ENCODE data around the gene RHOJ.
"Not testable (repeated sequence)": the region's sequence is repeated elsewhere in the genome, so short reads cannot be mapped to it uniquely, and the experiment has no call there.

RHOJ gene

DNA sequence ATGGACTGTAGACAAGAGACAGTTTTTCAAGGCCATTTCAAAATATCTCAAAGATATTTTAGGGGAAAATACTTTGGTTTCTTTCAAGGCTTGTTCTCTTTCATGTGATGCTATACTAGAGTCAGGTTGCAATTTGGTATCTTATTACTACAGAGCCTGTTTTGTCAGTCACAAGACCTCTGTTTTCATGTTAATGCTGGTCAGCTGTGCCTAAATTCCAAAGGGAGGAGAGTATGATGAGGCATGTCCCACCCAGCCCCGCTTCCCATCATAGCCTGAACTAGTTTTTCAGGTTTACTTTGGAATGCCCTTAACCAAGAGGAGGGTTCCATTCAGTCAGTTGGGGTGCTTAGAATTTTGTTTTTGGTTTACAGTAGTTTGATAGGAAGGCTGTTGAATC is 61.9 kb downstream of the RHOJ start:
- in situ Hi-C loops (cut with MboI; ENCODE audit: low sequenced_read_pairs): loop anchor here (25.0 kb wide), 1 partner anchor 1079 kb away; no protein-coding TSS in a partner anchor

DNA sequence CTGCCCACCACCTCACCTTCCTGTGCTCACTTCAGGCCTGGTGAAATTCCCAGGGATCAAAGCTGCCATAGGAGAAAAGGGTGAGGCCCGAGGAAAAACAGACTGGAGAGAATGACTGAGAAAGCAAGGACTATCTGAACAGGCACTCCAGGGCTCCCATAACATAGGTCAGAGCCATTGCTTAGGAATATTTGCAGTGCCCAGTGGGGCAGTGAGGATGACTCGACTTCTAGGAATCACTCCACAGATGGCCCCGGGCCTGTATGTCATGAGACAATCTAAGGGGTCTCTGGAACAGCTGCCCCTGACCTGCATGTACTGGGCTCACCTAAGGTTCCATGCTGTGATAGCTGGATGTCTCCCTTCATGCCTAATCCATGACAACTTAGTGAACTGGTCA is 62.9 kb downstream of the RHOJ start:
- in situ Hi-C loops (cut with MboI; ENCODE audit: low sequenced_read_pairs): loop anchor here (25.0 kb wide), 1 partner anchor 1080 kb away; no protein-coding TSS in a partner anchor

DNA sequence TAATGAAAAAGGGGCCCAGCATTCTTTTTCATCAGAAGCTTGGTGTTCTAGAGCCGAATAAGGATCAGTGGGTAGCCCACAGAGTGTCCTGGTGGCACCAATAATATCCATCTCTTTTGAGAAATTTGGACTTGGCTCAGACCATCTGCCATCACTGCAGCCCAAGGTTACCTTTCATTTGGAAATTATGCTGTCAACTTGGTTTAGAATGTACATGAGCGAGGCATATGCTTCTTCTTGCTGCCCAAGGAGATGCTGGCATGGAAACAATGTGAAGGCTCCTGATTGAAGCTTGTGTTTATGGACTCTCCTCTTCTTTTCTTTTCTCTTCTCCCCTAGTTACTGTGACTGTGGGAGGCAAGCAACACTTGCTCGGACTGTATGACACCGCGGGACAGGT is 64.5 kb downstream of the RHOJ start:
- in situ Hi-C loops (cut with MboI; ENCODE audit: low sequenced_read_pairs): loop anchor here (25.0 kb wide), 1 partner anchor 1081 kb away; no protein-coding TSS in a partner anchor

DNA sequence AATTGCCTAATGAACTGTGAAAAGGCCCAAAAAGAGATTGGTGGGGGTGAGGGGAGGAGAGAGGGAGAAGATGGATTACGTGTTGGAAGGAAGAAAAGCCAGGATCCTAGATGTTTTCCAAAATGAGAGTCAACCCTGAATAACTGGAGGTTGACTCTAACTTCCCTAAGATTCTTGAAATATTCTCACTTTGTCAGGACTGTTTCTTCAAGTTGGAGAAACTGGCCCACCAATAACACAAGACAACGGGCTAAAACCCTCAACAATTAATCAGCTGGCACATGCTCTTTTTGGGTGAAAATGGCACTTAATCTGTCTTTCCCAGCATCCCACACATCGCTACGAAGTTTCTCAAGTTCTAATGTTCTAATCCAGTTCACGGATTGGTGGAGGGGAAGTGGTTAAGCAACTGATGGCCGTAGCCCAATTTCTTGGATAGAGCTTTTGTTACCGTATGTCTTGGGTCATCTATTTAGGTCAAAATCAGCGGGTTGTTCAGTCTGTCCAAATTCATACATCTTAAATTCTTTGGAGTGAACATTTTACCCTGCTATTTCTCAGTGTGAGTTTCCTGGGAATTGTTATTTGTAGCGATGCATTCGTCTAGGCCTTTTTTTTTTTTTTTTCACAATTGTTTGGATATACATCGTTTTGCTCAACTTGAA is 65.5 kb downstream of the RHOJ start:
- in situ Hi-C loops (cut with MboI; ENCODE audit: low sequenced_read_pairs): loop anchor here (25.0 kb wide), 1 partner anchor 1082 kb away; no protein-coding TSS in a partner anchor

DNA sequence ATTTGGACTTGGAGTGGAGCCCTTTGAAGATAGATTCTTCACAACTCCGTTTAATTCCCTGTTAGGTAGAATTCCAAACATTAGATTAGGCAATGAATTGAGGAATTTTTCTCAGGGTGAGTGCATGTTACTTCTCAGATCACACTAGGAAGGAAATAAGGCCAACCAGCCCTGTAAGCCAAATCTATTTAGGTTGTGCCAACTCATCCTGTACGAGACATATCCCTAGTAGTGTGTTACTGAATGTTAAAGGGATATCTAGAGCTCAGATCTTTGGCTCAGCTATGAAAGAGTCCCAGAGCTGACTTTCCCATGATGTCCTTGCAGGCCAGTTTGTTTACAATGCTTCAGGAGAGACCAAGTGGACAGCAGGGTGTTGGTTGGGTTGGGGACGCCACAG is 68.9 kb downstream of the RHOJ start:
- in situ Hi-C loops (cut with MboI; ENCODE audit: low sequenced_read_pairs): loop anchor here (25.0 kb wide), 1 partner anchor 1086 kb away; no protein-coding TSS in a partner anchor

DNA sequence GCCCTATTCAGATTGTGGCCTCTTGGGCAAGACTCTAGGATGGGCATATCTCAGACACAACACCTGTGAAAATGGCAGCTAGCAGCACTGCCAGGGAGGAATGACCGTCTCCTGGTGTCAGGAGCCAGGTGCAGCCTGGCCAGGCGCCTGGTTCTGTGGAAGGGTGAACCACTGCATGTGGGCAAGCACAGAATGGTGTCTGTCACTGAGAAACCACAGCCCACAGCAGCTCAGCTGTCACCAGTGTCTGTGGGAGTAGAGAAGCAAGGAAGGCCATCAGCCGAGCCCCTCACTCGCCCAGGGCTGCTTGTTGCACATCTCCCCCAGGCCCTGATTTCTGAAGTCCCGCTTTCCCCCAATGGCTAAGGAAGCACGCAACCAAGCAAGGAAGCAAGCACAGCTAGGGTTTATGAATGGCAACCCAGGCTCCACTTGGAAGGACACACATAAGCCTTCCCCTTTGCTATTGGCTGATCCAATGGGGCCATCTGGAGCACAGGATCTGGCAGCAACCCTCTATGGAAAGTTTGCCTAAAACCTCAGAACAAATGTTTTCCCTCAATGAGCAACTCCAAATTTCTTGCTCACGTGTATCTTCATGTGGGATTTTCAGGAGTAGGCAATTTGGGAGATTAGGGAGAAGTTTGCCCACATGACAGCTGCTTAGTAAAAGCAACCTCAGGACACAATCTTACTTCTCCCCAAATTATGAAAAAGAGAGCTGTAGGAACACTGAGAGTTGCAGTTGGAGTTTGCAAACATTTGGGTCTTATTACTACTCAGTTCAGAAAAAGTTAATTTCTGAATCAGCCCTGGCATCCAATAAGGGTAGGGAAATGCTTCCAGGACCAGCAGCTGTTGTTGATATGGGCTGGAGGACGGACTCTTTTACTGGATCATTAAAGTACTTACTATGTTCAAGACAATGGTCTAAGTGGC is 69.7 kb downstream of the RHOJ start:
- in situ Hi-C loops (cut with MboI; ENCODE audit: low sequenced_read_pairs): loop anchor here (25.0 kb wide), 1 partner anchor 1087 kb away; no protein-coding TSS in a partner anchor

DNA sequence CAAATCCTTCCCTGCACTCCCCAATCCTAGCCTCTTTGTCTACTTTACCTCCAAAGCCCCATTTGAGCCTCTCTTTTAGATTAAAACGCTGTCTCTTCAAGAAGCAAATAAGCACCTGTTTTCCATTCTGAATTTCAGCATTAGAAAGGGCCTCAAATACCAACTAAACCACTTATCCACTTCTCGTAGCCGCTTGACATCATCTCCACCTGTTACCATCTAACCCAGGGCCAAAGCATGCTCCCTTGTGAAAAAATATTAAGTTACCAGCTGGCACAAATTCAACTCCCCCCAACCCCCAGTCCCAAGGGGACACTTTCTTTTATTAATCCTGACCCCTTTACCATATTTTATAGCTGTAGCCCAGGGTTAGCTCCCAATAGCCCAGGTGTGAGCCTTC is 71.4 kb downstream of the RHOJ start:
- in situ Hi-C loops (cut with MboI; ENCODE audit: low sequenced_read_pairs): no loop called here

DNA sequence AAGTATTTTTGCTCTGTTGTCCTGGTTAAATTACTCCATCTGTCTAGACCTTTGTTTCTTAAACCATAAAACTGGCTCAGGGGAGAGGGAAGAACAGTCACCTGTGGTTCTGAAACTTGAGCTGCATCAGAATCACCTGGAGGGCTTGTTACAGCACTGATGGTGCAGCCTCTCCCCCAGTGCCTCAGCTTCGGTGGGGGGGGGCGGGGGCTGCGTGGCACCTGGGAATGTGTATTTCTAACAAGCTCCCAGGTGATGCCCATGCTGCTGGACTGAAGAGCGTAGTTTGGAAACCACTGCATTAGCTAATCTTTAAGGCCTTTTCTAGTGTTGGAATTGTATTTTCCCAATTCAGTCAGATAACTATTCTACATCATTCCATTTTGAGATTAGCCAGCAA is 71.8 kb downstream of the RHOJ start:
- in situ Hi-C loops (cut with MboI; ENCODE audit: low sequenced_read_pairs): no loop called here

DNA sequence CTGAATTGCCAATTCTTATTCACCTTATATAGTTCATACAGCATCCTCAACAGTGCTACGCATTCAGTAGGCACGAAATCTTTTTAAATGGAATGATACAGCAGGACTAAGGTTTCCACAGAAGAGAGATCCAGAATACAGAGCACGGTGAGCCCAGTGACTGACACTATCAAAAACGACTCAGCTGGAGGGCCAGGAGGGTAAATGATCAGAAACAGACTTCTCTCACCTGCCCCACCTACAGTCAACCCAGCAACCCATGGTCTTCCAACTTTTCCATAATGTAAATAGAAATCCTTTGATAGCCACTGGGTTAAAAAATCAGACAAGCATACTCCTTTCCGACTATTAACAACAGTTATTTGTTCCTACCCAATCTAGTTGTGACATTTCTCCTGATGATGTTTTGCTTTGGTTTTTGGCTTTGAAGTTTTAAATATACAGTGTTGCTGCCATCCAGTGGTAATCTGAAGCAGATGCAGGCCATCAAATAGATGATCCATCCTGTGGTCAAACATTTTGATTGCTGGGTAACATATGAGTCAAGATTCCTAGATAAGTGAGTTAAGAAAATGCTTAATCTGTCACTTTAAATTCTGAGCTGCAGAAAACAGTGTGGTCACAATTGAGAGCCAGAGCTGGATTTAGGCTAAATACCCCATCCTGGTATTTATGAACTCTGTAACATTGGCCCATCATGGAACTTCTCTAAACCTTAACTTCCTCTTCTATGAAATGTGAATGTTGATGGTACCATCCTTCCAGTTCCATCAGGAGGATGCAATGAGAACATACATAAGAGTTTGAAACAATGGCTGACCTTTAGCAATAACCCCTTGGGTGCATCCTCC is 72.5 kb downstream of the RHOJ start:
- in situ Hi-C loops (cut with MboI; ENCODE audit: low sequenced_read_pairs): no loop called here

DNA sequence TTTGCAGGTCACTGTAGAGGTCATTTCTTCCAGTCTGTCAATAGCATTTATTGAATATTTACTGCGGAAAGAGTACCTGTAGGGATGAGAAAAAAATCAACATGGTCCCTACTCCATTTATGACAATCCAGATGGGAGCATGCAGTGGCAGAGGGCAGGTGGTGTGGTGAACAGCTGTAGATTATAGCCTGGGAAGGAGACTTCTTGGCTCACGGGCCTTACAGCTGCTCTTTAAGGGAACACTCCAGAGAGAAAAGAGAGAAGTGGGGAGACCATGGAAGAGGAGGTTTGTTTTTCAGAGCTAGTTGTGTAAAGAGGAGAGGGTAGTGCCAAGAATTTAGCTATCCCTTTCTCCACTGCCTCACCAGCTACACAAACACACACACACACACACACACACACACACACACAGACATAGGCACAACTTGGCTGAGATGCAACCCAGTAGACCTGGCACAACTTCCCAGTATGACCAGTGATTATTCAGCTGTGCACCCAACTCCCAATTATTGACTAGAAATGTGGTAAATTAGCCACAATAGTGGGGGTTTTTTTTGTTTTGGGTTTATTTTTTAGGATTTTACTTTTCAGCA is 73.4 kb downstream of the RHOJ start:
- in situ Hi-C loops (cut with MboI; ENCODE audit: low sequenced_read_pairs): no loop called here

DNA sequence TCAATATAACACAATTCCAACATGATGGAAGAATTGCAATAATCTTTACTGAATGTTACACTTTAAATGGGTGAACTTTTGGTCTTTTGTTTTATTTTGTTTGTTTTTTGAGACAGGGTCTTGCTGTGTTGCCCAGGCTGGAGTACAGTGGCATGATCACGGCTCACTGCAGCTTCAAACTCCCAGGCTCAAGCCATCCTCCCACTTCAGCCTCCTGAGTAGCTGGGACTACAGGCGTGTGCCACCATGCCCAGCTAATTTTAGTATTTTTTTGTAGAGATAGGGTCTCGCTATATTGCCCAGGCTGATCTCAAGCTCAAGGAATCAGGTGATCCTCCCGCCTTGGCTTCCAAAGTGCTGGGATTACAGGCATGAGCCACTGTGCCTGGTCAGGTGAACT is 75.7 kb downstream of the RHOJ start:
- in situ Hi-C loops (cut with MboI; ENCODE audit: low sequenced_read_pairs): not testable (repeated sequence)

DNA sequence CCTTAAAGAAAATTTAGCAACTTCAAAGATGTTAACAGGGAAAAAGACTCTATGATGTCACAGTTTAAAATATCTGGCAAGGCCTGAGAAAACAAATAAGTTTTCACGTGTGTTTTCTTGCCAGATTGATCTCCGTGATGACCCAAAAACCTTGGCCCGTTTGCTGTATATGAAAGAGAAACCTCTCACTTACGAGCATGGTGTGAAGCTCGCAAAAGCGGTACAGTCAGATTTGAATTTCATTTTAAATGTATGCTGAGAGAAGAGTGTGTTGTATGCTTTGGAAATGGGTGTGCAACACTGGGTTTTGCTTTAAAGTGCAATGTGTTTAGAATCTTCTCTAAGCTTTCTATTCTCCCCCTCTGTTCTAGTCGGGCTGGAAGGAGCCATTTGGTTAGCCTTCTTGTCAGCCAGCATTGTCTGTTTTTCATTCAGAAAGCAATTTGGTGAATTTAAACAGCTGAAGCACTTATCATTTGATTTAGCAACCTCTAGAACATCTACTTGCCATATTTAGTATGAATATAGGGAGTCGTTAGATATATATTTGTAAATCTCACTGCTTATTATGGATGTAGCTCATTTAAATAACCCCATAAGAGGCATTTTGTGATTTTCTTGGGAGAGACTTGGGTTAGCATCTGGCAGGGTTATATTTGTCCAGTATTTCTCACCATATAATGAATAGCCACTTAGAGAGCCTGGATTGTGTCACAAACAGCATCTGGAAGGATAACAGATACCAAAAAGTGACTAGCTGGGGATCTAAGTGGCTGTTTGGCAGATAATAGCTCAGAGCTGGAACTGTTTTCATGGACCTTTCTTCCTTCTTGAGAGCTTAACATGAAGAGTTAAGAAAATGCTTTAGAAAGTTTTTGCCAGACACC is 79.0 kb downstream of the RHOJ start:
- in situ Hi-C loops (cut with MboI; ENCODE audit: low sequenced_read_pairs): no loop called here

DNA sequence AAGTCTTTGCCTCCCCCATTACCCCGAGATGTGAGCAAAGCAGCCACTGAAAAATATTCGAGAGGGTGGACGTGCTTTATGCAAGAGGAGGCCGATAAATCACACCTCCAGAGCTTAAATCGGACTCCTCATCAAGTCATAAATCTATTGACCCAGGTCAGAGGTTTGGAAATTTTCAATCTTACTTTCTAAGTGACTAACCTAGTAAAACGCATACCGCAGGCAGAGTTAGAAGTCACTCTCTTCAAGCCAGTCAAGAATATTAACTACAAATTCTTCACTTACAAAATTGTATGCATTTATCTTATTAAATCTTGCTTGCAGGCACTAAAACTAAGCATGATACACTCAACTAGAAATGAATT is 79.6 kb downstream of the RHOJ start:
- in situ Hi-C loops (cut with MboI; ENCODE audit: low sequenced_read_pairs): no loop called here

DNA sequence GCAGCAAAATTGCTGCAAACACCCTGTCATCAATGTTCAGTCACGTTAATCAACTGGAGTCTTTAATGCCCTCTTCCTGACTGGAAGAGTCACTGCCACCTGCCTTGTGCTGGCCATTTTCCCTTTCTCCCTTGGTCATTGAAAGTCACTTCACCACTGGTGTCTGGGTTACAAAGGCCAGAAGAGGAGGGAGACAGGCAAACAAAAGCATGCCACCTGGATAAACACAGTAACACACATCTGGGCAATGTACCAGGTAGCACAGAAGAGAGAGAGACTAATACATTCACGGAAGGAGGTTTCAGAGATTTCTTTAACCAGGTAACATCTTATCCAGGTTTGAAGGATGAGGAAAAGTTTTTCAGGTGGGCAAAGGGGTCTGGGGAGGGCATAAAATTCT is 81.8 kb downstream of the RHOJ start:
- in situ Hi-C loops (cut with MboI; ENCODE audit: low sequenced_read_pairs): no loop called here

DNA sequence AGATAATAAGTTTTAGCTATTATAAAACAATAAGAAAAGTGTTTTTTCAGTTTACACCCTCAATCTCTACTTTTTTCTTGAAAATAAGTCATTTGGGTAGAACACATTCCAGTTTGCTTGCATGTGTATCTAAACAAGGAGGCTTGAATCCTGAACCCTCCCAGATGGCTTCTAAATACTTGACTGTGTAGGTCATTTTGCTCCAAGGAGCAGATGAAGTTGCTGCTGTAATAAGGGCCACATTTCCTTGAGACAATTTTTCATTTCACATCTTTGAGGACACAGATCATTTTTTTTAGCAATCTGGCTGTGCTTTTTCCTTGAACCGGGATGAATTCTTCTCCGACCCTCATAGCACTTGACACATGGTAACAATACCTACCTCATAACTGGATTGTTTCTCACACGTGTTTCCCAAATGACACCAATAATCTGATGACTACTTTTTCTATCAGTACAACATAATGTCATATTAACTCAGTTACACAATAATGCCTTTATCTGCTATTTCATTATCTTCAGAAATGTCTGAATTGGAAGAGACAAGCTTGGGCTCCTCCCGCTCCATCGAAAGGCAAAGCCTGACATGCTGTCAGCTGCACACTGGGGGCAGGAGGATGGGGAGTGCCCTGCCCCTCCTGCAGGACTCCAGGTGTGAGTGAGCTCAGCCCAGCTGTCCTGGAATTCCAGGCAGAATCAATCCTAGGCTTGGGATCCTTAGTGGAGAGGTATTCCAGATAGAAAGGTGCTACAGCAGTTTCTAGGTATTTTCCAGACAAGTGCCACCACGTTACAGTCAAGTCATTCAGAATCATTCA is 83.6 kb downstream of the RHOJ start:
- in situ Hi-C loops (cut with MboI; ENCODE audit: low sequenced_read_pairs): no loop called here

DNA sequence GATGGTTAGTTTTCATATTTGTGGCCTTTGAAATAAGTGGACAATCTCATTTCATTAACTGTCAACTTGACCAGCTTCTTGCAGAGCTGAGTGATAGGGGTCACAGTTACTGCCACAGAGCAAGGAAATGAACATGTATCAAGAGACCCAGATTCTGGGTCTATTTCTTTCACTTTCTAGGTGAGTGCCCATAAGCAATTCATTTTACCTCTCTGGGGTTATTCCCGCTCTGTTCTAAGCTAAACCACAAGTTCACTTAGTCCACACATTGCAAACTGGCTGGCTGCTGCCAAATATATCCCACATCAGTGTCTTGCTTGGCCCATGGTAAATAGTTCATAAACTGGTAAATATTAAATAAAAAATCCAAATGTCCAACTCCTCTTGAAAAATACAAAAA is 84.6 kb downstream of the RHOJ start:
- in situ Hi-C loops (cut with MboI; ENCODE audit: low sequenced_read_pairs): no loop called here

DNA sequence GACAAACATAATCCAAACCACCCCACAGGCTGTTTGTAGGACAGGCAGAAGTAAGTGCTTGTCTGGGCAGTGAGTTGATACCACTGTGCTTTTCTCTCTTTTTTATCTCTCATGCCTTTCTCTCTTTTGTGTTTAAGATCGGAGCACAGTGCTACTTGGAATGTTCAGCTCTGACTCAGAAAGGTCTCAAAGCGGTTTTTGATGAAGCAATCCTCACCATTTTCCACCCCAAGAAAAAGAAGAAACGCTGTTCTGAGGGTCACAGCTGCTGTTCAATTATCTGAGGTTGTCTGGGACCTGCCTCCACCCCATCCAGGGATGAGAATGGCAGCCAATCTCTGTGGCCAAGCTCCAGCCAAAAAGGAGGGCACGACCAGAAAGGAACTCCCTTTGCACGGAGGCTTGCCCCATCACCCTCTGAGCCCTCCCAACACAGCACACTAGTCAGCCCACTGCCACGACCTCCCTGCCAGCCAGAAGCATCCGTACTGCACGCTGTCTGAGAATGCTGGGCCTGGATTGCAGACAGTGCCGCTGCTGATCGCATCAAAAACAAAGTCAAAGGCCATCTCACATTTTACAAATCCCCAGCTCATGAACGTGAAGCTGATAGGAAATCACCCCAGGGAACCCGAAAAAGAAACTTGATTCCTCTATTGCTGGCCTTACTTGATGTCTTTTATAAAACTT is 86.6 kb downstream of the RHOJ start:
- in situ Hi-C loops (cut with MboI; ENCODE audit: low sequenced_read_pairs): no loop called here

DNA sequence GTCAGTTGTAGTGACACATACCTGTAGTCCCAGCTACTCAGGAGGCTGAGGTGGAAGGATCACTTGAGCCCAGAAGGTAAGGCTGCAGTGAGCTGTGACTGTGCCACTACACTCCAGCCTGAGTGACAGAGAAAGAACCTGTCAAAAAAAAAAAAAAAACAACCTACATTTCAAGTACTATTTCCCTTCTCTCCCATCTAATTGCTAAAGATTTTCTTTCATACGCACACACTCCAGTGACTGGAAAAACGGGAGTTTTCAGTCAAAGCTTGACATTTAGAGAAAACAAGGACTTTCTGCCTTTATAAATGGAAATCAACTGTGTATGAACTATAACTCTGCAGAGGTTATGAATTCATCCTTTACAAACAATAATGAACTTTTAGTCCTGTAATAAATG is 88.6 kb downstream of the RHOJ start:
- in situ Hi-C loops (cut with MboI; ENCODE audit: low sequenced_read_pairs): no loop called here

Data from HL-60/S4 (cell line).